K562 (cell line): ENCODE data around the gene ZNF680. TPM values are rescaled to one million over a fixed set of nuclear protein-coding genes. Genes with fewer than 3 reads are reported as not detected.

Experiments
- ATAC-seq: fragments of 200-7000 bp; cut with Tn5 transposase; 3 replicates; pipeline ENCODE4 v1.9.1; 2020; ENCODE audit warnings: moderate library complexity
- BruUV-seq: library from RNA; stranded (reverse); fragments of 400-500 nt; replicated peaks from 2 replicates; lab custom pipeline; 2021; lab: Mats Ljungman, UMichigan
- CTCF ChIA-PET: fragments of 300-600 bp; formaldehyde crosslinking; extraction: SDS; loops from one replicate; lab custom pipeline; 2021; ENCODE audit warnings: low intra/inter-chr PET ratio; lab: Yijun Ruan, JAX
- POLR2A ChIA-PET: fragments of 300-600, 350-650 bp; sonication (Branson Sonifier 250); formaldehyde crosslinking; extraction: SDS; loops from one replicate; lab custom pipeline; 2021; ENCODE audit warnings: antibody characterized with exemption, inconsistent platforms; lab: Yijun Ruan, JAX
- DNase-seq, 4 experiments: peaks; one replicate each; pipeline versions ENCODE4 v3.0.0 to v3.0.0-alpha.2; 2011 to 2018; ENCODE audit warnings: low spot score in 3 of 4, mixed read lengths in 3 of 4; ENCODE audit errors: extremely low read depth in 1 of 4
- FAIRE-seq: peaks from 2 replicates; lab custom pipeline; 2011; peaks lifted over from hg19 to GRCh38; lab: Jason Lieb, UNC
- H2AFZ ChIP-seq: 2 replicates; pipeline ENCODE4 v1.6.0; 2011; ENCODE audit warnings: low read depth, low read length, control low read depth, inconsistent platforms
- H3K27ac ChIP-seq: fragments of 200-600 bp; 3 replicates; pipeline ENCODE4 v1.8.0; 2011; ENCODE audit warnings: low read depth, mild to moderate bottlenecking, control low read depth, inconsistent platforms, low read length, moderate library complexity, mixed read lengths; ENCODE audit errors: extremely low read depth
- H3K27me3 ChIP-seq, 2 experiments: fragments of 300-600 bp in 1 of 2; 2 replicates in 1 of 2; 3 replicates in 1 of 2; pipeline versions ENCODE4 v1.6.0 to v1.8.0; 2011; ENCODE audit warnings: inconsistent platforms in 2 of 2, low read length in 2 of 2, mild to moderate bottlenecking in 1 of 2, mixed read lengths in 1 of 2, moderate library complexity in 1 of 2; ENCODE audit not compliant: control insufficient read depth in 2 of 2, insufficient read depth in 2 of 2
- H3K36me3 ChIP-seq: fragments of 300-600 bp; 3 replicates; pipeline ENCODE4 v1.8.0; 2011; ENCODE audit warnings: mild to moderate bottlenecking, low read length, inconsistent platforms; ENCODE audit not compliant: control insufficient read depth, insufficient read depth
- H3K4me1 ChIP-seq, 2 experiments: fragments of 200-600 bp in 1 of 2; replicated peaks in 1 of 2; 2 replicates in 1 of 2; 3 replicates in 1 of 2; pipeline versions ENCODE4 v1.5.1 to v1.8.0; 2011; ENCODE audit warnings: inconsistent platforms in 2 of 2, low read length in 2 of 2, mild to moderate bottlenecking in 1 of 2, mixed read lengths in 1 of 2, moderate library complexity in 1 of 2; ENCODE audit not compliant: control insufficient read depth in 2 of 2, insufficient read depth in 2 of 2
- H3K4me2 ChIP-seq: 2 replicates; pipeline ENCODE4 v1.6.1; 2011; ENCODE audit warnings: low read length, control low read depth, inconsistent platforms, mixed read lengths; ENCODE audit not compliant: insufficient read depth
- H3K4me3 ChIP-seq: fragments of 200-600 bp; sonication (generic), shearing (Covaris generic); 2 replicates; pipeline ENCODE4 v1.5.1; 2016; ENCODE audit warnings: control low read depth, inconsistent platforms
- H3K79me2 ChIP-seq: fragments of 200-600 bp; 3 replicates; pipeline ENCODE4 v1.8.0; 2011; ENCODE audit warnings: low read length, inconsistent platforms; ENCODE audit not compliant: control insufficient read depth, insufficient read depth
- H3K9ac ChIP-seq, 2 experiments: 2 replicates each; pipeline versions ENCODE4 v1.6.0 to v1.6.1; 2011; ENCODE audit warnings: low read depth in 2 of 2, low read length in 2 of 2, control low read depth in 1 of 2, inconsistent platforms in 1 of 2, mild to moderate bottlenecking in 1 of 2, mixed read lengths in 1 of 2; ENCODE audit not compliant: insufficient read depth in 1 of 2
- H3K9me1 ChIP-seq: one replicate; pipeline ENCODE4 v1.6.0; 2011; ENCODE audit warnings: inconsistent platforms, mild to moderate bottlenecking, low read length, moderate library complexity; ENCODE audit not compliant: control insufficient read depth, insufficient read depth
- H3K9me3 ChIP-seq: replicated peaks from 2 replicates; pipeline ENCODE4 v1.5.1; 2011; ENCODE audit warnings: low read depth, low read length, inconsistent platforms; ENCODE audit not compliant: control insufficient read depth, insufficient read depth
- H4K20me1 ChIP-seq: replicated peaks from 2 replicates; pipeline ENCODE4 v1.6.1; 2011; ENCODE audit warnings: low read length, inconsistent platforms, mixed read lengths; ENCODE audit not compliant: control insufficient read depth, insufficient read depth
- CBFA2T3 ChIP-seq: fragments of 450-650 bp; IDR thresholded peaks from 2 replicates; pipeline ENCODE4 v1.6.1; 2017
- CBX3 ChIP-seq, 2 experiments: IDR thresholded peaks; 1 replicate in 1 of 2; 2 replicates in 1 of 2; pipeline ENCODE4 v1.6.1; 2012; ENCODE audit warnings: inconsistent platforms in 2 of 2, low read length in 2 of 2, borderline replicate concordance in 1 of 2, control low read depth in 1 of 2
- ETV5 ChIP-seq: sonication (generic); formaldehyde crosslinking; IDR thresholded peaks from 2 replicates; pipeline ENCODE4 v1.4.0; 2020; ENCODE audit warnings: low read depth, mild to moderate bottlenecking, missing genetic modification reagents
- ETV6 ChIP-seq, 3 experiments: fragments of 150-350 bp in 1 of 3; sonication (generic) in 1 of 3; formaldehyde crosslinking in 1 of 3; IDR thresholded peaks; 2 replicates each; pipeline versions ENCODE4 v1.6.1 to v1.8.0; 2014 to 2022; ENCODE audit warnings: borderline replicate concordance in 2 of 3, low read depth in 2 of 3, antibody characterized with exemption in 1 of 3, low read length in 1 of 3, mild to moderate bottlenecking in 1 of 3, missing genetic modification reagents in 1 of 3
- HDAC6 ChIP-seq: IDR thresholded peaks from 2 replicates; pipeline ENCODE4 v1.6.1; 2012; ENCODE audit warnings: low read depth, mild to moderate bottlenecking, control low read depth, inconsistent platforms, low read length, moderate library complexity
- JUN ChIP-seq, 2 experiments: sonication (generic) in 1 of 2; formaldehyde crosslinking in 1 of 2; IDR thresholded peaks; 2 replicates each; pipeline versions ENCODE4 v1.6.1 to v1.8.0; 2012 to 2022; ENCODE audit warnings: borderline replicate concordance in 2 of 2, mild to moderate bottlenecking in 2 of 2, improper control_type of control experiment in 1 of 2, low read depth in 1 of 2, low read length in 1 of 2, missing genetic modification reagents in 1 of 2
- KLF6 ChIP-seq: fragments of 250-450 bp; sonication (Bioruptor Pico); IDR thresholded peaks from 2 replicates; pipeline ENCODE4 v1.4.0; 2020; ENCODE audit warnings: mild to moderate bottlenecking, moderate library complexity, borderline replicate concordance
- MBD1 ChIP-seq: fragments of 250-450 bp; sonication (Bioruptor Pico); IDR thresholded peaks from 2 replicates; pipeline ENCODE4 v1.8.0; 2022; ENCODE audit warnings: inconsistent platforms
- NBN ChIP-seq: fragments of 450-650 bp; IDR thresholded peaks from 2 replicates; pipeline ENCODE4 v1.6.1; 2016; ENCODE audit warnings: low read depth, mild to moderate bottlenecking
- NCOA1 ChIP-seq: fragments of 450-650 bp; IDR thresholded peaks from 2 replicates; pipeline ENCODE4 v1.6.1; 2016; ENCODE audit warnings: low read depth
- POLR2H ChIP-seq: IDR thresholded peaks from 2 replicates; pipeline ENCODE4 v1.6.1; 2016; ENCODE audit warnings: missing genetic modification characterization, low read depth, mild to moderate bottlenecking, control low read depth, missing compliant biosample characterization, moderate library complexity
- PRPF4 ChIP-seq: fragments of 200-400 bp; formaldehyde crosslinking; IDR thresholded peaks from one replicate; pipeline ENCODE4 v1.6.1; 2017; ENCODE audit warnings: low read length, low read depth, mild to moderate bottlenecking; ENCODE audit not compliant: insufficient read depth, poor library complexity, severe bottlenecking
- TBP ChIP-seq: optimal IDR thresholded peaks from 2 replicates; pipeline ENCODE3; 2011; ENCODE audit warnings: low read depth, low read length, improper control_type of control experiment
- ZFP30 ChIP-seq: fragments of 250-450 bp; sonication (Bioruptor Pico); IDR thresholded peaks from 2 replicates; pipeline ENCODE4 v1.8.0; 2022; ENCODE audit warnings: moderate library complexity, mild to moderate bottlenecking, inconsistent platforms, borderline replicate concordance
- ZNF408 ChIP-seq: fragments of 250-450 bp; sonication (Bioruptor Pico); IDR thresholded peaks from 2 replicates; pipeline ENCODE4 v1.4.0; 2020; ENCODE audit warnings: low read depth, mild to moderate bottlenecking, moderate library complexity
- ZNF766 ChIP-seq: fragments of 200-800 bp; sonication (Bioruptor generic); conservative IDR thresholded peaks from 2 replicates; pipeline ENCODE4 v1.6.1; 2016; ENCODE audit warnings: missing genetic modification characterization, missing compliant biosample characterization
- ZZZ3 ChIP-seq: fragments of 450-650 bp; IDR thresholded peaks from 2 replicates; pipeline ENCODE4 v1.6.1; 2016; ENCODE audit warnings: antibody characterized with exemption, mild to moderate bottlenecking, moderate library complexity
- WGBS: fragments of 100-300 bp; shearing (Covaris generic); methylation state at CpG from one replicate; pipeline ENCODE4 v1.1.6; 2016; ENCODE audit warnings: low coverage, mixed read lengths; ENCODE audit not compliant: insufficient coverage; ENCODE audit errors: missing lambda C conversion rate; 5-methylcytosine and 5-hydroxymethylcytosine counted together
- in situ Hi-C: fragments of 300-500 bp; cut with MboI; formaldehyde crosslinking; loops from 4 replicates; pipeline ENCODE4 v1.15.0; 2018; ENCODE audit warnings: inconsistent platforms, mixed read lengths
- intact Hi-C: fragments of 100-400 bp; cut with micrococcal nuclease; formaldehyde crosslinking; loops from 2 replicates; pipeline ENCODE4 v1.14.2; 2022
- polyA plus RNA-seq, 8 experiments: library from polyadenylated mRNA; depleted of rRNA in 4 of 8; stranded (reverse) in 5 of 8; unstranded in 3 of 8; fragments of >200 nt; fragmentation: Nextera tagmentation in 2 of 8; fragmentation: Illumina TruSeq in 1 of 8; extraction: Ambion mirVana in 2 of 8; extraction: Trizol in 1 of 8; gene quantifications; 2 replicates each; pipeline versions ENCODE4 v1.2.1 to v1.2.3, GENCODE V29; 2011 to 2014; ENCODE audit warnings: inconsistent platforms in 1 of 8, missing spikeins in 1 of 8
- total RNA-seq, 7 experiments: library from RNA; depleted of rRNA in 6 of 7; stranded (reverse); fragments of >200 nt in 6 of 7; fragmentation: Illumina TruSeq in 2 of 7; extraction: Trizol in 2 of 7; gene quantifications; 2 replicates each; pipeline versions ENCODE4 v1.2.1 to v1.2.3, GENCODE V29; 2011 to 2021; ENCODE audit warnings: low replicate concordance in 1 of 7
- TF ChIP-seq, protein P1 (sequence below): fragments of 450-650 bp; IDR thresholded peaks from one replicate; pipeline ENCODE4 v1.6.1; 2018; ENCODE audit warnings: mild to moderate bottlenecking, moderate library complexity; ENCODE audit not compliant: partially characterized antibody

ZNF680 gene
- total and polyA plus RNA-seq, 9 of the 15 experiments (the other 6 are each of a cell fraction or from before 2014, with no cell fraction given) = 7.0 to 25.0 (median 12.0) TPM

- no peak for TF ChIP-seq CBX3 (IDR thresholded peaks at IDR 0.05; ENCODE audit: borderline replicate concordance in 1 of 2, low read length in 2 of 2)
- no peak for TF ChIP-seq POLR2H (tag)
- TF ChIP-seq ZNF408 (CRISPR knock-in tag) = no peak
- TF ChIP-seq ZZZ3 = no peak
Measured at GRCh38 chr7:64533756-64534155, 29.1 kb downstream of the ZNF680 start (continued).

DNA sequence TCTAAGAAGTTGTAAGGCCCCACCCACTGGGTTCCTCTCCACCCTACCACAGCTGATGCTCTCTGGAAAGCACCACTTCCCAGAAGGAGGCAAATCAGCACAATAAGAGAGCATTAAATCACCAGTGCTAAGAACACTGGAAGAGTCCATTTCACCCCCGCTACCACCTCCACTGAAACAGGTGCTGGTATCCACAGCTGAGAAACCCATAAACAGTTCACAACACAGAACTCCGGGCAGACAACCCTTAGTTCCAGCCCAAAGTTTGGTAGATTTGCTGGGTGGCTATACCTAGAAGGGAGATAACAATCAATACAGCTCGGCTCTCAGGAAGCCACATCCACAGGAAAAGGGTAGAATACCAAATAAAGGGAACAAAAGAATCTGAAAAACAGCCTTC, 34.1 kb downstream of the ZNF680 start:
- BruUV-seq = no TSS peak
- H3K79me2 ChIP-seq = peaks cover 29% of the 10 kb centered on the region; the same call in 2 of the 3 replicates
- no peaks in the 10 kb centered on the region for H4K20me1 ChIP-seq
- H3K27ac ChIP-seq = no peak overlapping the region
- H3K4me1 ChIP-seq = no peaks in the 10 kb centered on the region
- H3K9ac ChIP-seq = no peak overlapping the region
- no peak overlapping the region for H2AFZ ChIP-seq
- no peaks in the 10 kb centered on the region; the same call in none of the 2 replicates for H3K9me3 ChIP-seq
- H3K36me3 ChIP-seq = peaks cover 9% of the 10 kb centered on the region; the same call in 2 of the 3 replicates
- H3K9me1 ChIP-seq = no peaks in the 10 kb centered on the region
- FAIRE-seq (no peak), DNase-seq (no peak), ATAC-seq (no peak)
- H3K4me3 ChIP-seq = no peak overlapping the region
- intact Hi-C loops = no loop called here
- H3K27me3 ChIP-seq = no peaks in the 10 kb centered on the region
- H3K4me2 ChIP-seq = no peak overlapping the region
- WGBS = 33% methylated on average over 3 of the region's 3 CpGs
- ChIA-PET POLR2A (interaction anchor here (0.7 kb wide), 1 partner anchor 9 kb away, joined by 3 read pairs; no protein-coding TSS in a partner anchor), CTCF (no interaction called here)
- in situ Hi-C loops = no loop called here
- TF ChIP-seq ZNF766 (no peak), HDAC6 (no peak), CBFA2T3 (no peak), ZFP30 (CRISPR knock-in tag) (no peak), ETV6 (IDR thresholded peaks at IDR 0.05; ENCODE audit: borderline replicate concordance in 1 of 2, low read depth in 2 of 2, low read length in 1 of 2) (no peak), ETV6 (CRISPR knock-in tag; IDR thresholded peaks at IDR 0.05; ENCODE audit: borderline replicate concordance) (no peak), MBD1 (CRISPR knock-in tag) (no peak), ETV5 (no peak), TBP (no peak), NCOA1 (no peak), PRPF4 (no peak), NBN (no peak), KLF6 (CRISPR knock-in tag) (no peak), JUN (IDR thresholded peaks at IDR 0.05; ENCODE audit: borderline replicate concordance, low read depth, low read length) (no peak), JUN (CRISPR knock-in tag; IDR thresholded peaks at IDR 0.05; ENCODE audit: borderline replicate concordance) (no peak)
- TF ChIP-seq, protein P1, sequence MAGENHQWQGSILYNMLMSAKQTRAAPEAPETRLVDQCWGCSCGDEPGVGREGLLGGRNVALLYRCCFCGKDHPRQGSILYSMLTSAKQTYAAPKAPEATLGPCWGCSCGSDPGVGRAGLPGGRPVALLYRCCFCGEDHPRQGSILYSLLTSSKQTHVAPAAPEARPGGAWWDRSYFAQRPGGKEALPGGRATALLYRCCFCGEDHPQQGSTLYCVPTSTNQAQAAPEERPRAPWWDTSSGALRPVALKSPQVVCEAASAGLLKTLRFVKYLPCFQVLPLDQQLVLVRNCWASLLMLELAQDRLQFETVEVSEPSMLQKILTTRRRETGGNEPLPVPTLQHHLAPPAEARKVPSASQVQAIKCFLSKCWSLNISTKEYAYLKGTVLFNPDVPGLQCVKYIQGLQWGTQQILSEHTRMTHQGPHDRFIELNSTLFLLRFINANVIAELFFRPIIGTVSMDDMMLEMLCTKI = no peak
